EH (cell line): Measurements from ENCODE around the gene NR6A1.

Source experiments
- DNase-seq: peaks from one replicate; pipeline ENCODE4 v3.0.0-alpha.2; 2015; ENCODE audit warnings: low read depth

The NR6A1 gene

GRCh38 chr9:124724415-124725067, 46.6 kb downstream of the NR6A1 start:
- DNase-seq: no peak

DNA sequence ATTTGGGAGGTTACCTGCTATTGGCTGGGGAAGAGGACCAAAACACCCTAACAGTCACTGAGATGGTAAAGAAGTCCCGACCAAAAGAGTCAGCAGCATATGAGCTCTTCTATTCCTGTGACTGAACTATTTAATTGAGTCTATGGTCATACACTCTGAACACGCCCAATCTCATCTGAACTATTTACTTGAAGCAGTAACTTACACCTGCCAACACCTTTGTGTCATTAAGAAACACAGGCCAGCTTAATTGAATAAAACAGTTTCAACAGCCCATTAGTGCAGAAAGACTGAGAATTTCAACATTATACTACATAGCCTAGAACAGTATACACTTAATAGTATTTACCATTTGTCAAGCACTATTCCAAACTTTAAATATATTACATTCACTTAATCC, 47.8 kb downstream of the NR6A1 start:
- DNase-seq: no peak

- DNase-seq: peak; percentile 92
Observed at GRCh38 chr9:124721109-124721906, 49.8 kb downstream of the NR6A1 start.

- DNase-seq: no peak
Observed at GRCh38 chr9:124720429-124721108, 50.5 kb downstream of the NR6A1 start.

DNA sequence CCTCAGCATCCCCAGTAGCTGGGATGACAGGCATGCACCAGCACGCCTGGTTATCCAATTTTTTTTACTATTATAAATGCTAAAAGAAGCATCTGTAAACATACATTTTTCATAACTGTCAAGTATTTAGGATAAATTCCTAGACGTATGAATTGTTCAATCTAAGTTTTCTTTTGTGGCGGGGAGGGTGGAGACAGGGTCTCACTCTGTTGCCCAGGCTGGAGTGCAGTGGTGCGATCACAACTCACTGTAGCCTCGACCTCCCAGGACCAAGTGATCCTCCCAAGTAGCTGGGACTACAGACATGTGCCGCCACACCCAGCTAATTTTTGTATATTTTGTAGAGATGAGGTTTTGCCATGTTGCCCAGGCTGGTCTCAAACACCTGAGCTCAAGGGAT, 52.2 kb downstream of the NR6A1 start:
- no peak for DNase-seq

- DNase-seq: no peak
Observed at GRCh38 chr9:124717597-124717996, 53.5 kb downstream of the NR6A1 start.

DNA sequence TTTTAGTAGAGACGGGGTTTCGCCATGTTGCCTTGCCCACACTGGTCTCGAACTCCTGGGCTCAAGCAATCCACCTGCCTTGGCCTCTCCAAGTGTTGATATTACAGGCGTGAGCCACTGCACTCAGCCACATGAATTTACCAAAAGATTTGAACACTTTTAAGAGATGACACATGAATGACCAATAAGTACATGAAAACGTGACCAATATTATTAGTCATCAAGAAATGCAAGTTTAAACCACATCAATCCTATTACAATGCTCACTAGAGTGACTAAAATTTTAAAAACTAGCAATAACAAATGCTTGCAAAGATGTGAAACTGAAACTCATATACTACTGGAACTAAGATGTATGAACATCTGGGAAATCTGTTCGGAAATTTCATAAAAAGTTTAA, 54.3 kb downstream of the NR6A1 start:
- DNase-seq: peak; percentile 68

DNA sequence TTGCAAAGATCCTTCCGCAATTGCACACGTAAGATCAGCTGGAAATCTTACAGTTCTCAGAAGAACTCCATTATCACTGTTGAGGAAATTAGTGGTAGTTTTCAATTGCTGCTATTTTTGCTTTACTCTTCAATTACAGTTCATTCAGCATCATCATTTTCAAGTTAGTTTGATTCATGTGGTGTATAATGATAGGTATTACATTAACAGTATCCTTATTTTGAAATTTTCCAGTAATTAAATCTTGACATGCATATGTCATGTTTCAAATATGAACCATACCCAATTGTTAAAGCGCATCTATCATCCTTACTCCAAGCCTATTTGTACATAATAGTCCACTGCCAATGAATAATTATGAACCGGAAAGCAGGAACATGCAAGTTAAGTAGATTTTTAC, 60.3 kb downstream of the NR6A1 start:
- DNase-seq: no peak

GRCh38 chr9:124709292-124709690, 61.8 kb downstream of the NR6A1 start:
- no peak for DNase-seq

DNA sequence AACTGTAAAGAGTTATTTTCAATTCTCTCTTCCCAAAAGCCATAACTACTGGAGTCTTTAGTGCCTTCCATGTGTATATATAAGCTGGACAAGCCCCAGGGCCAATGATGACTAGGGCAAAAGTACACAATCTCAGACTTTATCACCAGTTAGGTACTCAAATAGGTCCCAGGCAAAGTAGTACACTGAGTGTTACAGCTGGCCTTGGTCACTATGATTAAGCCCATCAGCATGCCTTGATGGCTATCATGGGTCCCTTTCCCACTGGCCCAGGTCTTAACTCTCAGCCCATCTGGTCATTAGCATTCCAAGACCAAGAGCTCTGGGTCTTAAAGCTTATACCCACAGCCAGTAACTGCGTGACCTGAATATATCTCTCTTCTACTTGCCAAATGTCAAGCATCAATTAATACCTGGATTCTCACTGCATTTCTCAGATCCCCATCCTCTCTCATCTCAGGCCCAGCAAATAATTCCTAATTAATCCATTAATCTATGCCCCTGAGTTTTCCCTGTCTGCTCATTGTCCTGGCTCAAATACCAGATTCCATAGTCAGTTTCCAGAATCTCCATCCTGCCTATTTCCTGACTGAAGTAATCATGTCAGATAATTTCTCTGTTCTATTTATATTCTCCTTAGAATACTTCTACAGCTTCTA, 62.3 kb downstream of the NR6A1 start:
- peak; percentile 99 for DNase-seq

GRCh38 chr9:124708074-124708473, 63.0 kb downstream of the NR6A1 start:
- DNase-seq: peak; percentile 68

DNA sequence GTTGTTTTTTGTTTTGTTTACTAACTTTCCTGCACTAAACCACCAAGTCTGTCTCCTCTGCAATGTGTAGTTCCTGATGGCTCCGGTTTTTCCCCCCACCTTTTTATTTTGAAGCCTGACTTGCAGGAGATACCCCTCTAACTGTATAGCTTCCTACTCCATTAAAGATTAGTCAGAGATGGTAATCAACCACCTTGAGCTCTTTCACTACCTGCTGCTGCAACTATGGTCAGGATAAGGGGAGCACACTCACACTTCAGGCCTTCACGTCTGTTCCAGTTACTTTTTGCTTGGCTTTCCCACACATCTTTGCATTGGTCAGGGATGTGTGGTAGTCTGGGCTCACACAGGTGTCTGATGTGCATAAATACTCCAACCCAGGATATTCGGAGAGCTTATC, 63.4 kb downstream of the NR6A1 start:
- no peak for DNase-seq

DNA sequence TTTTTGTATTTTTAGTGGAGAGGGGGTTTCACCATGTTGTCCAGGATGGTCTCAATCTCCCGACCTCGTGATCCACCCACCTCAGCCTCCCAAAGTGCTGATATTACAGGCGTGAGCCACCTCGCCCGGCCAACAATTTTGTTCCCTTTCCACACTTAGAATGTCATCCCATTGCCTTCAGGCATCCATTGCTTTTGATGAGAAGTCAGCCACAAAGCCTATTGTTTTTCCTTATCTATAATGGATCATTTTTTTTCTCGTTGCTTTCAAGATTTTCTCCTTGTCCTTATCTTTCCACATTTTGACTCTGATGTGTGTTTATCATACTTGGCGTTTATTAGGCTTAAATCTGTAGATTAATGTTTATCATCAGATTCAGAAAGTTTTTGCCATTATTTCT, 64.4 kb downstream of the NR6A1 start:
- no peak for DNase-seq

DNA sequence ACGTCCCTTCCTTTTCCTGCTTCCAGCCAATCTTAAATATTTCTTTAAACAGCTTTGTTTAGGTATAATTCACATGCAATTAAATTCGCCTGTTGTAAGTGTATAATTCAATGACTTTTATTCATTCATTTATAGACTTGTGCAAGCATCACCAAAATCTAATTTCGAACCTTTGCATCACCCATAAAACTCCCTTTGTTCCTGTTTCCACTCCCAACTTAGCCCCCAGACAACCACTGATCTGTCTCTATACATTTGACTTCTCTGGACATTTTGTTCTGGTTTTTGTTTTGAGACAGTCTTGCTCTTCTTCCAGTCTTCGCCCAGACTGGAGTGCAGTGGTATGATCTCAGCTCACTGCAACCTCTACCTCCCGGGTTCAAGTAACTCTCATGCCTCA, 71.5 kb downstream of the NR6A1 start:
- DNase-seq: no peak

GRCh38 chr9:124698265-124698664, 72.8 kb downstream of the NR6A1 start:
- DNase-seq: peak; percentile 82

DNA sequence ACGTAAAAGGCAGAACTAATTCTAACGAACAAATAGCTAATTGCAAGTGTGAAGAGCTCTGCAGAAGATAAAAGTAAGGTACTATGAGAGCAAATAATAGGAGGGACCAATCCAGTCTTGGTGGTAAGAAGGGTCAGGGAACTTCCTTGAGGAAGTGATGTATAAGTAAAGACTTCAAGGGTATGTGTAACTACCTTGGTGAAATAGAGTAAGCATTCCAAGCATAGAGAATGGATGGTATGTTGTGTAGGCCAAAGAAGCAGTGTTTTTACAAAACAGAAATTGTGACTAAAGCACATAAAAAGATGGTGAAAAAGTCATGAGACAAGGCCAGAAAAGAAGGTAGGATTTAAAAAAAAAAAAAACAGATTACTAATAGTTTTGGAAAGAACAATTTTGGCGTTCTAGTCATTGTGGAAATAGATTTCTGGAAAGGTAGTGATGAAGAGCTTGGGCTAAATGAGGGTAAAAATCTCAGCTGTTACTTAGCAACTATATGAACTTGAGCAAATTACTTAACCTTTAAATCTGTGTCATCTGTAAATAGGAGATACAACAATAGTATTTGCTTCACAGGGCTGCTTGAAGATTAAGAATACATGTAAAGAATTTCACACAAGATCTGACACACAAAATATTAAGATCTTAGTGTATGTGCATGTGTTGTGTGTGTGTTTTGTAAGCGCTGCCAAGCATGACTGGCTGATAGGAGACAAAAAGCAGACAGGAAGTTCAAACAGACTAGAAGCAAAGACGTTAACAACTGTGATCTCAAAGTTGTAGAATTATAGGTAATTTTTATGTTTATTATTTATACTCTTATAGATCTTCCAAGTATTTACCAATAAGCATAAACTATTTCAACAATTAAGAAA, 73.5 kb downstream of the NR6A1 start:
- DNase-seq: peak; percentile 81

- DNase-seq: peak; percentile 81
Observed at GRCh38 chr9:124696101-124696500, 75.0 kb downstream of the NR6A1 start.

- peak; percentile 95 for DNase-seq
Observed at GRCh38 chr9:124695280-124695890, 75.7 kb downstream of the NR6A1 start.

DNA sequence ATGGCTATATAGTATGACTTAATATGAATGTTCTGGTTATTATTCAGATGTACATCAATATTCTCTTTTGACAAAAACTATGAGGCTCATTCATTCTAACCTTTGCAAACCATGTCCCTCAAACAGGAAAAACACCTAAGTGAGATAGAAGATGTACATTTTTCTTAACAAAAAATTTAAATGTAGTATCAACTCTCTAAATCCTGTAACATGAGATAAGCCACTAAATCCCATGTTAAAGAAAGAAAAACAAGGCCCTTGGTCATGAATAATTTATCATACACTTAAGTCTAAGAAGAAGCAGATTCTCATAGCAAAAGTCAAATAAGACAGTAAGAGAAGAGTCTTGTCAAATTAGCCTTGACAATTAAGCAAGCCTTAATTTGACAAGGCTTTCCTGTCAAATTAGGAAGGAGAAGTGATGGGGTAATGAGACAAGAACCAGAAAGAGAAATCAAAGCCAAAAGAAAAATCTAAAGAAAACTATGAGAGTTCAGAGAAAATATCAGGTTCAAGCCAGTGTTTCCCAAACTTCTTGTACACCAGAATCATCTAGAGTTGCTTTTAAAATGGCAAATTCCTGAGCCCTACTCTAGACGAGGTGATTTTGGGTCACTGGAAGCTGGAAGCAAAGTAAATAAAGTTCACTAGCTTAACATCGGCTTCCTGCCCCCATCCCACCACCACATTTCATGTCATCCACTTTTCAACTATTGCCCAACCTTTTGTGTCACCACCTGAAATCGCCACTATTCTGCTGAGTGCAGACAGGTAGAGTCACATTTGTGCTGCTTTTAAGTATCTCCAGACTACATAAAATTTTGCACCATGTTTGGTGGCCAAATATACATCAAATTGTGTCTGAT, 76.5 kb downstream of the NR6A1 start:
- peak; percentile 51 for DNase-seq

DNA sequence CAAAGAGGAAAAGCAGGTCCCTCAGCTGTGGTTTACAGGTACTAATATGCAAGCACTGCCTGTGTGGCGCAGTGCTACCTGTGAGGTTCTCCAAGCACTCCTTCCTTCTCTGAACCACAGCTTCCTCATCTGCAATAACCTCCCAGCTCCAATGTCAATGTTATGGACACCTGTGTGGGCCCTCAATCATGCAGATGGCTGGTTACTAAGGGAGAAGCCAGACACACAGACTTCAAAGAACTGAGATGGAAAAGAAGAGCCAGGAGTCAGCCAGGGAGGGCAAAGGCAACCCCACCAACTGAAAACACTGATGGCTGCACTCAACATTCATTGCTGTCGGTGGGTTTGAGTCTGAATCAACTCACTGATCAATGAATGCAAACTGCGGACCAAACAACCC, 77.7 kb downstream of the NR6A1 start:
- DNase-seq: no peak
